Measurements from ENCODE around the gene SULT1E1.

SULT1E1 gene

DNA sequence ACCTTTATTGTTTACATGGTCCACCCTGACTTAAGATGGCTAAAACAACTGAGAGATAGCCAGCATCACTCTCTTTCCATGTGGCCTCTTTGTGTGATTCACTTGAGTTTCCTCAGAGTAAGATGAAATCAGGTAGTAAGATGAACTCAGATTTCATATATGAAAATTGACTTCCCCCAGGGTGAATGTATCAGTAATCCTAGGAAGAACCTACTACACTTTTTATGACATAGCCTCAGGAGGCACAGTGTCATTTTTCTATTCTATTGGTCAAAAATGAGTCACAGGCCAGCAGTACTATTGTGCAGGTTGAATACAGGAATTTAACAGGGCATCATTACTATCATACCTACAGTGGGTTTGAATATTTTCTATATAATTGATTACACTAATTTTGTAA, 14.6 kb upstream of the SULT1E1 start:
- Mint-ChIP-seq H3K36me3 (ENCODE audit: insufficient read depth) (no peaks in the 10 kb centered on the region), H3K4me1 (no peaks in the 10 kb centered on the region), H3K27ac (ENCODE audit: low read depth) (no peak overlapping the region), H3K27me3 (no peaks in the 10 kb centered on the region), H3K9me3 (no peaks in the 10 kb centered on the region), H3K4me3 (no peak overlapping the region)
- DNase-seq (ENCODE audit: low spot score in 2 of 2) (no peak), ATAC-seq (replicated peaks; ENCODE audit: extremely low read depth, poor library complexity, severe bottlenecking) (no peak)

DNA sequence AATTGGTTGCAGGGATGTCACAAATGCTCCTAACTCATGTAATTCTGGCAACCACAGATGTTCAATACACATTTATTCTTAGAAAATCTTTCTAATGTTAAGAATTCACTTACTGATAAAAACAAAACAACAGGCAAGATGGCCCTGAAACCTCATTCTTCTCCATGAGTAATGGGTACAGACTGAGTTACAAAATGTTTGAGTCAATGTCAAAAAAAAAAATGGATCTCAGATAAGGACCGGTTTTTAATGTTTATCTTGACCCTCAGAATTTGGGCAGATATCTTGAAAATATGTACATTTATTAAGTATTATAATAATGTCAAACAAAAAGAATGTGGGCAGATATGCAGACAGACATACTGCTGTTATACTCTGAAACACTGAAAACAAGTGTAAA, 1.8 kb upstream of the SULT1E1 start:
- no peak overlapping the region for H3K27ac Mint-ChIP-seq (ENCODE audit: low read depth)
- DNase-seq (ENCODE audit: low spot score in 2 of 2) (no peak), ATAC-seq (replicated peaks; ENCODE audit: extremely low read depth, poor library complexity, severe bottlenecking) (no peak)
- no peaks in the 10 kb centered on the region for H3K4me1 Mint-ChIP-seq
- H3K27me3 Mint-ChIP-seq = no peaks in the 10 kb centered on the region
- peaks cover 6% of the 10 kb centered on the region for H3K9me3 Mint-ChIP-seq
- H3K4me3 Mint-ChIP-seq = no peak overlapping the region
- H3K36me3 Mint-ChIP-seq (ENCODE audit: insufficient read depth) = no peaks in the 10 kb centered on the region

DNA sequence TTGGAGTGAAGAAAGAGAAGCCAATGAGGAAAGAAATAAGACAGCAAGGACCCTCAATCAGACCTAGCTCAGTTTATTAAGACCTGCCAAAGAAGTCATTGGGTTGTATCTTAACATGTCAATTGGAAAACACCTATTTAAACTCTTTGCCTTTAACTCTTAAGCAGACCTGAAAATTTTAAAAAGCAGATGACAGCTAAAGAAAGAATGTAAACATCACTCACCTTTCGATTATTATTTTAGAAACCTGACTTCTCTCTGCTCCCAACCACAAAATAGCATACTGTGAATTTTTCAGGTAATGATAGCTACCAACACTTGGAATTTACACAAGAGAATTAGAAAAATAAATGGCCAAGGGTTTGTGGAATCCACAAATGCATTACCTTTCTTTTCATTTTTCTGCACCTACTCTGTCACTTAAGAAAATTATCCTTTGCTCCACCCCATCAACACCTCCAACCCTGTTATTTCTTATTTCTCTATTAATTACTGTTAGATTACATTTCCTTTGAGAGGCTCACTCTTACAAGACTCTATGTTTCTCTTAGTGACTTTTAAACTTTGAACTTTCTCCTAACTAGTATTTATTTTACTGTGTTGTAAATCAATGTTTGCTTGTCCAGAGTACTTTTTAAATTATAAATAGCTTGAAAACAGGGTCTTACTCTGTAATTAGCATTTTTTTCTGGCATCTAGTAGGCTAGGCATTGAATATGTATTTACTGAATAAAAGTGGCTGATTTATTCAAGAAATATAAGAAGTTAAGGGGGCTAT, 765 bp upstream of the SULT1E1 start:
- Mint-ChIP-seq H3K9me3 (peaks cover 5% of the 10 kb centered on the region), H3K27me3 (no peaks in the 10 kb centered on the region), H3K36me3 (ENCODE audit: insufficient read depth) (no peaks in the 10 kb centered on the region), H3K4me3 (no peak overlapping the region), H3K4me1 (no peaks in the 10 kb centered on the region), H3K27ac (ENCODE audit: low read depth) (no peak overlapping the region)
- DNase-seq (ENCODE audit: low spot score in 2 of 2) (no peak), ATAC-seq (replicated peaks; ENCODE audit: extremely low read depth, poor library complexity, severe bottlenecking) (no peak)

DNA sequence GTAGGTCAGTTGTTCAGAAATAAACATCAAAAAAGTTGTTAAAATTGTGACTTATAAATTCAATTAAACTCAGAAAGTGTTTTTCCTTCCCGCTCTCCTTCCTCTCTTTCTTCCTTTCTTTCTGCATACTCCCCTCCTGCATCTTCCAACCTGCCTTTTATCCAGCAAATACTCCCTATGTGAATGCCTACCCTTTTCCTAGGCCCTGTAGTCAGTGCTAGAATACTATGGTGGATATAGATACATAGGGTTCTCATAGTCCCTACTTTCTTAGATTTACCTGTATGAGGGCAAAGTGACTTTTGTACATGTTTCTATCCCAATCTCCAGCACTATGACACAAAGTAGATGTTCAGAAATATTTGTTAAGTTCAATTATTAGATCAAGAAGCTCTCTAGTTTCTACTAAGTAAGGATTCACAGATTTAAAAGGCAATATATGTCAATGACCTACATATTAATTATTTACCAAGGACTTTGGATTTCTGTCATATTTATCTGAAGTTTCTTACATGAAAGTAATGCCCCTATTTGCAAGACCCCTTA, 732 bp downstream of the SULT1E1 start:
- no peaks in the 10 kb centered on the region for H3K36me3 Mint-ChIP-seq (ENCODE audit: insufficient read depth)
- H3K4me3 Mint-ChIP-seq = no peak overlapping the region
- H3K4me1 Mint-ChIP-seq = no peaks in the 10 kb centered on the region
- H3K9me3 Mint-ChIP-seq = no peaks in the 10 kb centered on the region
- DNase-seq (ENCODE audit: low spot score in 2 of 2) (no peak), ATAC-seq (replicated peaks; ENCODE audit: extremely low read depth, poor library complexity, severe bottlenecking) (no peak)
- no peaks in the 10 kb centered on the region for H3K27me3 Mint-ChIP-seq
- no peak overlapping the region for H3K27ac Mint-ChIP-seq (ENCODE audit: low read depth)

DNA sequence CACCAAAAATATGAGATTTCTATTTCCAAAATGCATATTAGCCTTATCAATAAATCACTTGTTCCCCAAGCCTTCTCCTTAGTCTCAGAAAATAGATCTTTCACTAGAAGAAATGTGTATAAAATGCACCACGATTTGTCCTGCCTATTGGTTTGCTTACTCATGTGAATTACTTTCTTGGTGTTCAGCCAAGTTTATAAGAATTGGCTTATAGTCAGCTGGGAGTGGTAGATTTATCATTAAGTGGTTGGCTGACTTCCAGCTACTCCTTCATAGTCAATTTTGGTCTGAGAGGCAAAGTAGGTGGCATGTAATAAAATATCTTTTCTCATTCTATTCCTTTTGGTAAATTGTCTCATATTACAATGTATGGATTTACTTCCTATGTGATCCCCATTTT, 1.3 kb downstream of the SULT1E1 start:
- no peak for ATAC-seq (replicated peaks; ENCODE audit: extremely low read depth, poor library complexity, severe bottlenecking)
- DNase-seq (ENCODE audit: low spot score in 2 of 2) = no peak
- Mint-ChIP-seq H3K27ac (ENCODE audit: low read depth) (no peak overlapping the region), H3K9me3 (peaks cover under 1% of the 10 kb centered on the region), H3K36me3 (ENCODE audit: insufficient read depth) (no peaks in the 10 kb centered on the region), H3K4me3 (no peak overlapping the region), H3K27me3 (no peaks in the 10 kb centered on the region), H3K4me1 (no peaks in the 10 kb centered on the region)

GRCh38 chr4:69855822-69856221, 4.1 kb downstream of the SULT1E1 start:
- no peaks in the 10 kb centered on the region for H3K36me3 Mint-ChIP-seq (ENCODE audit: insufficient read depth)
- no peaks in the 10 kb centered on the region for H3K27me3 Mint-ChIP-seq
- no peak for ATAC-seq (replicated peaks; ENCODE audit: extremely low read depth, poor library complexity, severe bottlenecking)
- peaks cover 13% of the 10 kb centered on the region for H3K9me3 Mint-ChIP-seq
- H3K4me3 Mint-ChIP-seq = no peak overlapping the region
- no peak overlapping the region for H3K27ac Mint-ChIP-seq (ENCODE audit: low read depth)
- no peaks in the 10 kb centered on the region for H3K4me1 Mint-ChIP-seq
- no peak for DNase-seq (ENCODE audit: low spot score in 2 of 2)

DNA sequence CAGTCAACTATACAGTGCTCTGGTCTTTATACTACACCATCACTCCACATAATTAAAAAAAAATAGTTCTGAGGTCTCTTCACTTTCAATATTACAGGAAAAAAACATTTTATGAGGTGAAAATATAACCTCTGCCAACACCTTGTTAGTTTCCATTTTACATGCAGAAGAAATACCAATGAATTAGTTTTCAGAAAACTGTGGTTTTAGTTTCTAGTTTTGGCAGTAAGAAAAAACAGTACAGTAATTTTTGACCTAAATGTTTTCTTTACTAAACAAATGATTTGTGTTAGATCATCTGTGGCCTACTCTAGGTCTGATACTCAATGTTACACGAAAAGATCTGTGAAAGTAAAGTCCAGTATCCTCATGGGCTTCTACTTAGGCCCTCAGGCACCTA, 10.0 kb downstream of the SULT1E1 start:
- H3K4me1 Mint-ChIP-seq = no peaks in the 10 kb centered on the region
- no peak overlapping the region for H3K4me3 Mint-ChIP-seq
- ATAC-seq (replicated peaks; ENCODE audit: extremely low read depth, poor library complexity, severe bottlenecking) (no peak), DNase-seq (ENCODE audit: low spot score in 2 of 2) (no peak)
- H3K36me3 Mint-ChIP-seq (ENCODE audit: insufficient read depth) = no peaks in the 10 kb centered on the region
- H3K9me3 Mint-ChIP-seq = peaks cover 19% of the 10 kb centered on the region
- no peak overlapping the region for H3K27ac Mint-ChIP-seq (ENCODE audit: low read depth)
- no peaks in the 10 kb centered on the region for H3K27me3 Mint-ChIP-seq

DNA sequence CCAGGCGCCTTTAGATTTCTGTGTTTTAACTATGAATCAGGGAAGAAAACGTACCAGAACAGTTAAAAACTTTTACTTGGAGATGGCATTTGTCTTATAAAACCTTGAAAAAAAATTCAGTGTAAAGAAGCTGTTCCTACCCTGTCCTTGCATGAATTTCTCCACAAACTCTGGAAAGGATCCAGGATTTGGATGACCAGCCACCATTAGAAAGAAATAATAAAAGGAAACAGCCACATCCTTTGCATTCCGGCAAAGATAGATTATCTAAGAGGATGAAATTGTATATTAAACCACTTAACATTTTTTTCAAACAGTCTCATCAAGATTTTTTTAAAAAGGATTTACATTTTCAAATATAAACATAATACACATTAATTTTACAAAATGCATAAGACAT, 10.6 kb downstream of the SULT1E1 start:
- H3K4me3 Mint-ChIP-seq = no peak overlapping the region
- ATAC-seq (replicated peaks; ENCODE audit: extremely low read depth, poor library complexity, severe bottlenecking) (no peak), DNase-seq (ENCODE audit: low spot score in 2 of 2) (no peak)
- H3K27me3 Mint-ChIP-seq = no peaks in the 10 kb centered on the region
- no peaks in the 10 kb centered on the region for H3K36me3 Mint-ChIP-seq (ENCODE audit: insufficient read depth)
- no peaks in the 10 kb centered on the region for H3K4me1 Mint-ChIP-seq
- no peak overlapping the region for H3K27ac Mint-ChIP-seq (ENCODE audit: low read depth)
- peaks cover 19% of the 10 kb centered on the region for H3K9me3 Mint-ChIP-seq

DNA sequence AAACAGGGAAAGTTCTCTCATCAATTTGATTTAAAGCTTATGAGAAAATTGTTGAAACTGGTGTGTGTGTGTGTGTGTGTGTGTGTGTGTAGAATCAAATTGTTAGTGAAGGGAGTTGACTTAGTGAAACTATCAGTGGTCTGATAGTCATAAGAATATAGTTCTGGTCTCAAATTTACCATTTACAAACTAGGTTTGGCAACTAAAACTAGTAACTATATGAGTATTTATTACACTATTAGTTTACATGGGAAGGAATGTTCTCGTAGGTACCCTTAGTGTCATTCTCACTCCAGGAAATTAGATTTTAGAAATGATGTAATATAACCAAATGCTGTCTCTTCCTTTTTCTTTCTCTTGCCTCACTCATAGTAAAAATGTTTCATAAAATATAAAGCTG, 11.9 kb downstream of the SULT1E1 start:
- no peak overlapping the region for H3K4me3 Mint-ChIP-seq
- H3K27ac Mint-ChIP-seq (ENCODE audit: low read depth) = no peak overlapping the region
- H3K4me1 Mint-ChIP-seq = no peaks in the 10 kb centered on the region
- DNase-seq (ENCODE audit: low spot score in 2 of 2) = no peak
- no peaks in the 10 kb centered on the region for H3K27me3 Mint-ChIP-seq
- H3K36me3 Mint-ChIP-seq (ENCODE audit: insufficient read depth) = no peaks in the 10 kb centered on the region
- peaks cover 13% of the 10 kb centered on the region for H3K9me3 Mint-ChIP-seq
- no peak for ATAC-seq (replicated peaks; ENCODE audit: extremely low read depth, poor library complexity, severe bottlenecking)

- DNase-seq (ENCODE audit: low spot score in 2 of 2) = no peak
- no peak overlapping the region for H3K4me3 Mint-ChIP-seq
- H3K27ac Mint-ChIP-seq (ENCODE audit: low read depth) = no peak overlapping the region
These were observed 16.0 kb downstream of the SULT1E1 start for GRCh38 chr4:69843932-69844331.

GRCh38 chr4:69843301-69843700, 16.6 kb downstream of the SULT1E1 start:
- DNase-seq (ENCODE audit: low spot score in 2 of 2) (no peak), ATAC-seq (replicated peaks; ENCODE audit: extremely low read depth, poor library complexity, severe bottlenecking) (no peak)
- Mint-ChIP-seq H3K4me1 (no peaks in the 10 kb centered on the region), H3K36me3 (ENCODE audit: insufficient read depth) (no peaks in the 10 kb centered on the region), H3K27me3 (no peaks in the 10 kb centered on the region), H3K9me3 (no peaks in the 10 kb centered on the region), H3K27ac (ENCODE audit: low read depth) (no peak overlapping the region), H3K4me3 (no peak overlapping the region)

More at GRCh38 chr4:69843932-69844331, 16.0 kb downstream of the SULT1E1 start:
- ATAC-seq (replicated peaks; ENCODE audit: extremely low read depth, poor library complexity, severe bottlenecking) = no peak
- no peaks in the 10 kb centered on the region for H3K36me3 Mint-ChIP-seq (ENCODE audit: insufficient read depth)
- no peaks in the 10 kb centered on the region for H3K27me3 Mint-ChIP-seq
- H3K4me1 Mint-ChIP-seq = no peaks in the 10 kb centered on the region
- no peaks in the 10 kb centered on the region for H3K9me3 Mint-ChIP-seq

DNA sequence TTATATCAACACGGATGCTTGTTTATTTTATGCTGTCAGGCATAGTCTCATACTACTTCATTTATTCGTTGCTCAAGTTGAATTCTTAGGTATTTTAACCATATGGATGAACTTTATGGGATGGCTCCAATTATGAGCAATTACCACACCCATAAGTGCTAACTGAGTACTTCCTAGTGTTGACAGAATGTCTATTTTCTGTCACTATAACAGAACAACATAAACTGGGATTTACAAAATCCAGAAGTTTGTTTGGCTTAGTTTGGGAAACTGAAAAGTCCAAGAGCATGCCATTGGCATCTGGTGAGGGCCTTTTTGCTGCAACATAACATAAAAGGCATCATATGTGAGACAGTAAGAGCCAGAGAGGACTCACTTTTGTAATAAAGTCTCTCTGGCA, 21.0 kb downstream of the SULT1E1 start:
- ATAC-seq (replicated peaks; ENCODE audit: extremely low read depth, poor library complexity, severe bottlenecking) (no peak), DNase-seq (ENCODE audit: low spot score in 2 of 2) (no peak)
- Mint-ChIP-seq H3K9me3 (no peaks in the 10 kb centered on the region), H3K4me3 (no peak overlapping the region), H3K4me1 (no peaks in the 10 kb centered on the region), H3K27me3 (no peaks in the 10 kb centered on the region), H3K27ac (ENCODE audit: low read depth) (no peak overlapping the region), H3K36me3 (ENCODE audit: insufficient read depth) (no peaks in the 10 kb centered on the region)

GRCh38 chr4:69836287-69836686, 23.7 kb downstream of the SULT1E1 start:
- ATAC-seq (replicated peaks; ENCODE audit: extremely low read depth, poor library complexity, severe bottlenecking) = no peak
- Mint-ChIP-seq H3K27ac (ENCODE audit: low read depth) (no peak overlapping the region), H3K4me3 (no peak overlapping the region), H3K4me1 (peaks cover 5% of the 10 kb centered on the region), H3K9me3 (peaks cover 6% of the 10 kb centered on the region), H3K36me3 (ENCODE audit: insufficient read depth) (peaks cover 3% of the 10 kb centered on the region), H3K27me3 (no peaks in the 10 kb centered on the region)
- DNase-seq (ENCODE audit: low spot score in 2 of 2) = no peak
